ENCODE measurements around the gene OR51G2. TPM values are rescaled to one million over a fixed set of nuclear protein-coding genes. Genes with fewer than 3 reads are reported as not detected.
"Not testable (repeated sequence)": the region's sequence is repeated elsewhere in the genome, so short reads cannot be mapped to it uniquely, and the experiment has no call there.

The OR51G2 gene
- total RNA-seq: not detected

GRCh38 chr11:4919250-4919649, at the start of gene OR51G2:
Gene OR51G2, minus strand, starts transcription at chr11:4919350. Its CDS starts 3,687 bp downstream, at chr11:4915663.
- ChIA-PET CTCF (no interaction called here), POLR2A (no interaction called here)
- H3K36me3 Mint-ChIP-seq: no peaks in the 10 kb centered on the region
- no peak within 1 kb of the TSS for H3K27ac Mint-ChIP-seq
- H3K4me1 Mint-ChIP-seq (ENCODE audit: low read depth): no peaks in the 10 kb centered on the region
- H3K9me3 Mint-ChIP-seq: no peaks in the 10 kb centered on the region
- no peak for DNase-seq
- H3K27me3 Mint-ChIP-seq: peaks cover 9% of the 10 kb centered on the region
- intact Hi-C loops (cut with micrococcal nuclease): no loop called here
- H3K4me3 Mint-ChIP-seq: no peak within 1 kb of the TSS

- ChIA-PET POLR2A (no interaction called here), CTCF (no interaction called here)
- intact Hi-C loops (cut with micrococcal nuclease): no loop called here
- peaks cover 4% of the 10 kb centered on the region for H3K9me3 Mint-ChIP-seq
- H3K4me3 Mint-ChIP-seq: no peak overlapping the region
- H3K4me1 Mint-ChIP-seq (ENCODE audit: low read depth): no peaks in the 10 kb centered on the region
- DNase-seq: no peak
- H3K36me3 Mint-ChIP-seq: no peaks in the 10 kb centered on the region
- H3K27me3 Mint-ChIP-seq: no peaks in the 10 kb centered on the region
- no peak overlapping the region for H3K27ac Mint-ChIP-seq
These were observed 43.7 kb upstream of the OR51G2 start for GRCh38 chr11:4962816-4963215.

GRCh38 chr11:4960877-4961276, 41.7 kb upstream of the OR51G2 start:
- Mint-ChIP-seq H3K4me3 (no peak overlapping the region), H3K27me3 (no peaks in the 10 kb centered on the region), H3K4me1 (ENCODE audit: low read depth) (no peaks in the 10 kb centered on the region), H3K9me3 (peaks cover 4% of the 10 kb centered on the region), H3K27ac (no peak overlapping the region), H3K36me3 (no peaks in the 10 kb centered on the region)
- intact Hi-C loops (cut with micrococcal nuclease): no loop called here
- POLR2A ChIA-PET: no interaction called here
- no peak for DNase-seq
- CTCF ChIA-PET: no interaction called here

GRCh38 chr11:4957396-4957795, 38.2 kb upstream of the OR51G2 start:
- Mint-ChIP-seq H3K36me3 (no peaks in the 10 kb centered on the region), H3K27me3 (no peaks in the 10 kb centered on the region), H3K27ac (no peak overlapping the region), H3K4me3 (no peak overlapping the region), H3K4me1 (ENCODE audit: low read depth) (no peaks in the 10 kb centered on the region), H3K9me3 (no peaks in the 10 kb centered on the region)
- POLR2A ChIA-PET: no interaction called here
- intact Hi-C loops (cut with micrococcal nuclease): no loop called here
- no peak for DNase-seq
- CTCF ChIA-PET: no interaction called here

GRCh38 chr11:4955613-4956012, 36.5 kb upstream of the OR51G2 start, which contains the start of gene OR51A2:
Gene OR51A2, minus strand, starts transcription at chr11:4955713. Its CDS starts 0 bp downstream, at chr11:4955713.
- CTCF ChIA-PET; POLR2A ChIA-PET; intact Hi-C loops (cut with micrococcal nuclease); H3K27ac Mint-ChIP-seq; H3K36me3 Mint-ChIP-seq; H3K4me1 Mint-ChIP-seq (ENCODE audit: low read depth); DNase-seq; H3K9me3 Mint-ChIP-seq; H3K27me3 Mint-ChIP-seq; H3K4me3 Mint-ChIP-seq: not testable (repeated sequence)

- Mint-ChIP-seq H3K9me3 (no peaks in the 10 kb centered on the region), H3K4me3 (no peak within 1 kb of the TSS), H3K27me3 (peaks cover 1% of the 10 kb centered on the region), H3K4me1 (ENCODE audit: low read depth) (no peaks in the 10 kb centered on the region), H3K27ac (no peak within 1 kb of the TSS), H3K36me3 (no peaks in the 10 kb centered on the region)
- DNase-seq: no peak
- POLR2A ChIA-PET: no interaction called here
- intact Hi-C loops (cut with micrococcal nuclease): no loop called here
- CTCF ChIA-PET: no interaction called here
These were observed 28.4 kb upstream of the OR51G2 start, which contains the start of gene OR51A4 for GRCh38 chr11:4947505-4947904. Gene OR51A4, minus strand, starts transcription at chr11:4947605. Its CDS starts 505 bp downstream, at chr11:4947100.

GRCh38 chr11:4936745-4937144, 17.6 kb upstream of the OR51G2 start:
- ChIA-PET POLR2A (no interaction called here), CTCF (no interaction called here)
- intact Hi-C loops (cut with micrococcal nuclease): no loop called here

GRCh38 chr11:4932751-4933150, 13.6 kb upstream of the OR51G2 start:
- Mint-ChIP-seq H3K9me3 (no peaks in the 10 kb centered on the region), H3K27ac (no peak overlapping the region), H3K27me3 (no peaks in the 10 kb centered on the region), H3K36me3 (no peaks in the 10 kb centered on the region), H3K4me3 (no peak overlapping the region), H3K4me1 (ENCODE audit: low read depth) (no peaks in the 10 kb centered on the region)
- ChIA-PET CTCF (no interaction called here), POLR2A (no interaction called here)
- no peak for DNase-seq
- intact Hi-C loops (cut with micrococcal nuclease): no loop called here

More at GRCh38 chr11:4936745-4937144, 17.6 kb upstream of the OR51G2 start:
- no peak overlapping the region for H3K4me3 Mint-ChIP-seq
- no peaks in the 10 kb centered on the region for H3K27me3 Mint-ChIP-seq
- H3K27ac Mint-ChIP-seq: no peak overlapping the region
- no peaks in the 10 kb centered on the region for H3K36me3 Mint-ChIP-seq
- H3K4me1 Mint-ChIP-seq (ENCODE audit: low read depth): no peaks in the 10 kb centered on the region
- no peak for DNase-seq
- no peaks in the 10 kb centered on the region for H3K9me3 Mint-ChIP-seq

- Mint-ChIP-seq H3K4me1 (ENCODE audit: low read depth) (no peaks in the 10 kb centered on the region), H3K4me3 (no peak overlapping the region), H3K9me3 (no peaks in the 10 kb centered on the region), H3K27me3 (peaks cover 6% of the 10 kb centered on the region), H3K36me3 (no peaks in the 10 kb centered on the region), H3K27ac (no peak overlapping the region)
- DNase-seq: no peak
- ChIA-PET POLR2A (no interaction called here), CTCF (no interaction called here)
- intact Hi-C loops (cut with micrococcal nuclease): no loop called here
These were observed 7.5 kb upstream of the OR51G2 start for GRCh38 chr11:4926608-4927007.

- no peaks in the 10 kb centered on the region for H3K36me3 Mint-ChIP-seq
- ChIA-PET POLR2A (no interaction called here), CTCF (no interaction called here)
- peaks cover 6% of the 10 kb centered on the region for H3K27me3 Mint-ChIP-seq
- H3K27ac Mint-ChIP-seq: no peak within 1 kb of the TSS
- intact Hi-C loops (cut with micrococcal nuclease): no loop called here
- H3K9me3 Mint-ChIP-seq: no peaks in the 10 kb centered on the region
- H3K4me1 Mint-ChIP-seq (ENCODE audit: low read depth): no peaks in the 10 kb centered on the region
- no peak within 1 kb of the TSS for H3K4me3 Mint-ChIP-seq
- DNase-seq: no peak
These were observed 5.1 kb upstream of the OR51G2 start, which contains the start of gene OR51G1 for GRCh38 chr11:4924239-4924638. Gene OR51G1, minus strand, starts transcription at chr11:4924339. Its CDS starts 0 bp downstream, at chr11:4924339.

GRCh38 chr11:4922304-4922703, 3.2 kb upstream of the OR51G2 start:
- no peaks in the 10 kb centered on the region for H3K4me1 Mint-ChIP-seq (ENCODE audit: low read depth)
- no peak overlapping the region for H3K4me3 Mint-ChIP-seq
- ChIA-PET POLR2A (no interaction called here), CTCF (no interaction called here)
- peaks cover 6% of the 10 kb centered on the region for H3K27me3 Mint-ChIP-seq
- intact Hi-C loops (cut with micrococcal nuclease): no loop called here
- no peak overlapping the region for H3K27ac Mint-ChIP-seq
- no peak for DNase-seq
- no peaks in the 10 kb centered on the region for H3K9me3 Mint-ChIP-seq
- H3K36me3 Mint-ChIP-seq: no peaks in the 10 kb centered on the region

GRCh38 chr11:4921796-4922195, 2.6 kb upstream of the OR51G2 start:
- Mint-ChIP-seq H3K9me3 (no peaks in the 10 kb centered on the region), H3K27ac (no peak overlapping the region), H3K4me1 (ENCODE audit: low read depth) (no peaks in the 10 kb centered on the region), H3K27me3 (peaks cover 6% of the 10 kb centered on the region), H3K4me3 (no peak overlapping the region), H3K36me3 (no peaks in the 10 kb centered on the region)
- no peak for DNase-seq
- CTCF ChIA-PET: no interaction called here
- POLR2A ChIA-PET: no interaction called here
- intact Hi-C loops (cut with micrococcal nuclease): no loop called here

- Mint-ChIP-seq H3K27ac (no peak overlapping the region), H3K27me3 (peaks cover 3% of the 10 kb centered on the region), H3K4me3 (no peak overlapping the region), H3K9me3 (no peaks in the 10 kb centered on the region), H3K36me3 (no peaks in the 10 kb centered on the region), H3K4me1 (ENCODE audit: low read depth) (no peaks in the 10 kb centered on the region)
- intact Hi-C loops (cut with micrococcal nuclease): no loop called here
- CTCF ChIA-PET: no interaction called here
- DNase-seq: no peak
- POLR2A ChIA-PET: no interaction called here
These were observed 2.6 kb downstream of the OR51G2 start for GRCh38 chr11:4916581-4916980.

- H3K27ac Mint-ChIP-seq: no peak within 1 kb of the TSS
- H3K4me1 Mint-ChIP-seq (ENCODE audit: low read depth): no peaks in the 10 kb centered on the region
- intact Hi-C loops (cut with micrococcal nuclease): no loop called here
- DNase-seq: no peak
- CTCF ChIA-PET: no interaction called here
- no peaks in the 10 kb centered on the region for H3K9me3 Mint-ChIP-seq
- no peaks in the 10 kb centered on the region for H3K36me3 Mint-ChIP-seq
- no peaks in the 10 kb centered on the region for H3K27me3 Mint-ChIP-seq
- H3K4me3 Mint-ChIP-seq: no peak within 1 kb of the TSS
- POLR2A ChIA-PET: no interaction called here
These were observed 15.7 kb downstream of the OR51G2 start, which contains the start of gene OR51A7 for GRCh38 chr11:4903484-4903883. Gene OR51A7, plus strand, starts transcription at chr11:4903783. Its CDS starts 3,587 bp downstream, at chr11:4907370.
